NCI-H1417 treated with DMSO at 0.1 percent for 48 hours (cell line): ENCODE measurements around the gene TBX19.
"Not testable (repeated sequence)": the region's sequence is repeated elsewhere in the genome, so short reads cannot be mapped to it uniquely, and the experiment has no call there.

ENCODE experiments used
- DNase-seq: peaks from one replicate; lab custom pipeline; 2025; lab: John Stamatoyannopoulos, UW

The TBX19 gene

GRCh38 chr1:168320800-168321450 lies 40.2 kb downstream of the TBX19 start:
- no peak for DNase-seq

GRCh38 chr1:168321945-168322344 lies 41.3 kb downstream of the TBX19 start:
- DNase-seq, result no peak

DNA sequence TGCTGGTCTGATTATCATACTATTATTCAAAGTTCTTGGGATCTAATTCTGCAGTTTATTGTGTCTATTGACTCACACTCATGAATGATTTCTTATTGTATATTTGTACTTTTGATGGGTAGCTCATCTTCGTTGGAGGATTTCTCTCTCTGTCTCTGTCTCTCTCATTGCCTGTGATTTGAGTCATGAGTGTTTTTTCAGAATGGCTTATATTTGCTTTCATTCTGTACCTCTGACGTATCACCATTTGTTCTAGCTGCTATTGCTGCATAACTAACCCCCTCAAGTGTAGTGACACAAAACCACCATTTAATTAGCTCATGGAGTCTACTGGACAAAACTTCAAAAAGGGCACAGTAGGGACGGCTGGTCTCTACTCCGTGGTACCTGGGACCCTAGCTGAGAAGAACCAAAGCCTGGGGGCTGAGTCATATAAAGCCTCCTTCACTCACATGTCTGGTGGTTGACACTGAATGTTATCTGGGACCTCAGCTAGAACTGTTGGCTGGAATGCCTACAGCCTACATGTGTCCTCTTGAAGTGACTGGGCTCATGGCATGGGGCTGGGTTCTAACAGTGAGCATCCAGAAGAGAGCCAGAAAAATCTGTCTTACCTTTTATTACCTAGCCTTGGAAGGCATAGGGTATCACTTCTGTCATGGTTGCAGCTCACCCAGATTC lies 44.2 kb downstream of the TBX19 start:
- DNase-seq, result no peak

- DNase-seq, result no peak
These were observed 48.2 kb downstream of the TBX19 start for GRCh38 chr1:168328731-168329364.

- no peak for DNase-seq
These were observed 49.6 kb downstream of the TBX19 start for GRCh38 chr1:168330285-168330684.

DNA sequence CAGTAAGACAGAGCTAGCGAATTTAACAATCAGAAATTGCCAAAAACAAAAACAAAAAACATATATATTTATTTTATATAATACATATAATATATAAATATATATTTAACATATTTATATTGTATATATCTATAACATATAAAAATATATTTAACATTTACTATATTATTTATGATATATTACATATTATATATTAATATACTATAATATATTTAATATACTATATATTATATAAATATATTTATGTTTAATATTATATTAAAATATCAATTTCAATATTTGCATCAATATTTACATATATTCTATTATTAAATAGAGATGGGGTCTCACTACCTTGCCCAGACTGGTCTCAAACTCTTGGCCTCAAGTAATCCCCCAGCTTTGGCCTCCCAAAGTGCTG lies 50.9 kb downstream of the TBX19 start:
- DNase-seq, result no peak

DNA sequence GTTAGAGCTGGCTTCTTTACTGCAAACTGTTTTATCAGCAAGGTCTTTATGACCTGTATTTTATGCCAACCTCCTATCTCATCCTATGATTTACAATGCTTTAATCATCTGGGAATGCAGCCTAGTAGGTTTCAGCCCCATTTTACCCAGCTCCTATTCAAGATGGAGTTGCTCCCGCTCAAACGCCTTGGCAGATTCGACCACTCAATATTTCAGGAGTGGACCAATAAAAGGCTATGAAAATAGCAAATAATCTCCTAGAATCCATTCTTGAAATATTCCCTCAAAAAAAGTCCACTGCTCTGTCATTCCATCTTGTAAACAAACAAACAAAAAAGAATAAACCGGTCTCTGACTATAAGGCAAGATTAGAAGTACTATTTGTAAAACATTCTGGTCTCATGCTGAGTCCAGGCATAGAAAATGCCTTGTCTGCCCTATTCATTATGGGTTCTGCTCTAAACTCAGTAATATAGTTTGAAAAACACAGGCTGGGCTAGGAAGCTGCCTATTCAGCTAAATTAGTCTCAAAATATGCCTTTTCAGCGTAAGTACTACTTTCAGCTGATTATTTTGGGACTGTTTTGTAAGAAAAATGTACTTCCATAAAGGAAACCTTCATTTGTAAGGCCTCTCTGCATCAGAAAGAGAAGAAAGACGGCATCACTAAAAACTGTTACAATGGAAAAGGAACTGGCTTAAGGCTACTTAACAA lies 53.0 kb downstream of the TBX19 start:
- no peak for DNase-seq

- no peak for DNase-seq
These were observed 54.8 kb downstream of the TBX19 start for GRCh38 chr1:168335500-168335899.

GRCh38 chr1:168338589-168339503 lies 58.2 kb downstream of the TBX19 start:
- no peak for DNase-seq

- DNase-seq, result no peak
These were observed 60.3 kb downstream of the TBX19 start for GRCh38 chr1:168340781-168341482.

GRCh38 chr1:168341483-168341975 lies 60.9 kb downstream of the TBX19 start:
- no peak for DNase-seq

DNA sequence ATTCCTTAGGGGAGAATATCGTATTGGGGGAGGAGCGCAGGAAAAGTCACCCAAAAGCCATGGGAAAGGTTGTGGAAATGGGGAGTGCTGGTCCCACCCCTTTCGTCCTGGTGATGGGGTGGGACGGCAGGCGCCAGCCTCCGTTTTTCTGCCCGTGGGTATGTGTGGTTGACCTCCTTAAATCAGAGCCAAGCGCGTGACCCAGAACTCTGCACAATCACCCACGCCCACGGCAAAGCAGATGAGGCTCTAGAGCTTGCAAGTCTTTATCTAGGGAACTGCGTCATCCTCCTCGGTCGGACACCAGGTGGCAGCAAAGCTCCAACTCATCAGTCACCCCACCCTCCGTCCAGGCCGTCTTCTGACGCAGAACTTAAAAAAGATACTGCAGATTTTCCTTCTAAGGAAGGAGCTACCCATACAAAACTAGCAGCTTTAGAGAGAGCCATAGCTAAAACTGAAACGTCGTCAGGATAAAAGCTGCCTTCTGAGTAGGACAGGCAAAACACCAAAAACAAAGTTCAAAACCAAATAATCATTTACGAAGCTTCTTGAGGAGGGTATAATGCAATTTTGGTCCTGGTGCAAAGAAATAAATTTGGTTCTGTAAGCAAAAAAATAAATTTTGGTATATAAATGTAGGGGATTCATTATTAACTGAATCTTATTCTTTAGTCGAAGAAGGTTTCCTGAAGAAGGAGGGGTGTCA lies 62.0 kb downstream of the TBX19 start:
- peak; percentile 31 for DNase-seq

DNA sequence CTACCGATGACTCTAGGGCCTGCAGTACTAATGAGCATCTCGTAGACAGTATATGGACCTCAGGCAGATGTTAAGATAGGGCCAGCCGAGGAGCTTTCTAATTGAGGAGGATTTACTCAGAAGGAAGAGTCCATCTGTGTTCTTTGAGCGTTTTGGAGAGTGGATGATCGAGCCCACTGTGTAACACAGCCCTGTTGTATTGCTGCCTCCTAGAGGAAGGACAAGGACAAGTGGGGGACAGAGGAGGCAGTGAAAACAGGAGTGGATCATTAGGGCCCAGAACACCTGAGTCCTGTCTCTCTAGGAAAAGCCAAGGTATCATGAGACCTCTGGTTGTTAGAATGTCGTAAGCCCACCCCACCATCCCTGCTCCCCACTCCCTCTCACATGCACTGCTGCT lies 62.9 kb downstream of the TBX19 start:
- DNase-seq, result no peak

- no peak for DNase-seq
These were observed 63.8 kb downstream of the TBX19 start for GRCh38 chr1:168344517-168344916.

DNA sequence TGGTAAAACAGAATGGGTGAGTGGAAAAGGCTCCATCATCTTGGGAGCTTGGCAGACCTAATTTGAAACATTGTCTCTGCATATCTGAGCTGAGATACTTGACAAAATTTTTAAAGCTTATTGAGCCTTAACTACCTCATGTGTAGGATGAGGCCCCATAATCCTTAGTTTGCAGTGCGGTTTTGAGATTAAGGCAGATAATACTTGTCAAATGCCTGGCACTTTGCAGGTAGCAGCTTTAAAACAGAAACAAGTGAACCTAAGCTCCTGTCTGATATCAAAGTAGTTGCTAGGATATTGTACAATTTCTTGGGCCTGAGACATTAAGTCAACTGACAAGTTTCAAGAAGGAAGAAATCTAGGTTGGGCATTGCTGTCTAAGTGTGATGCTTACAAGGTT lies 65.3 kb downstream of the TBX19 start:
- DNase-seq, result no peak

DNA sequence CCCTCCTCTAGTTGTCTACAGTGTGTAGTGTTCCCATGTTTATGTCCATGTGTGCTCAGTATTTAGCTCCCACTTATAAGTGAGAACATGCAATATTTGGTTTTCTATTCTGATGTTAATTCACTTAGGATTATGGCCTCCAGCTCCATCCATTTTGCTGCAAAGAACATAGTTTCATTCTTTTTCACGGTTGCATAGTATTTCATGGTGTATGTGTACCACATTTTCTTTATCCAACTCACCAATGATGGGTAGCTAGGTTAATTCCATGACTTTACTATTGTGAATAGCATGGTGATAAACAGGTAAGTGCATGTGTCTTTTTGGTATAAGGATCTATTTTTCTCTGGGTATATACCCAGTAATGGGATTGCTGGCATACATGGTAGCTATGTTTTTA lies 67.0 kb downstream of the TBX19 start:
- DNase-seq, result no peak

GRCh38 chr1:168348146-168348709 lies 67.6 kb downstream of the TBX19 start:
- DNase-seq, result no peak

DNA sequence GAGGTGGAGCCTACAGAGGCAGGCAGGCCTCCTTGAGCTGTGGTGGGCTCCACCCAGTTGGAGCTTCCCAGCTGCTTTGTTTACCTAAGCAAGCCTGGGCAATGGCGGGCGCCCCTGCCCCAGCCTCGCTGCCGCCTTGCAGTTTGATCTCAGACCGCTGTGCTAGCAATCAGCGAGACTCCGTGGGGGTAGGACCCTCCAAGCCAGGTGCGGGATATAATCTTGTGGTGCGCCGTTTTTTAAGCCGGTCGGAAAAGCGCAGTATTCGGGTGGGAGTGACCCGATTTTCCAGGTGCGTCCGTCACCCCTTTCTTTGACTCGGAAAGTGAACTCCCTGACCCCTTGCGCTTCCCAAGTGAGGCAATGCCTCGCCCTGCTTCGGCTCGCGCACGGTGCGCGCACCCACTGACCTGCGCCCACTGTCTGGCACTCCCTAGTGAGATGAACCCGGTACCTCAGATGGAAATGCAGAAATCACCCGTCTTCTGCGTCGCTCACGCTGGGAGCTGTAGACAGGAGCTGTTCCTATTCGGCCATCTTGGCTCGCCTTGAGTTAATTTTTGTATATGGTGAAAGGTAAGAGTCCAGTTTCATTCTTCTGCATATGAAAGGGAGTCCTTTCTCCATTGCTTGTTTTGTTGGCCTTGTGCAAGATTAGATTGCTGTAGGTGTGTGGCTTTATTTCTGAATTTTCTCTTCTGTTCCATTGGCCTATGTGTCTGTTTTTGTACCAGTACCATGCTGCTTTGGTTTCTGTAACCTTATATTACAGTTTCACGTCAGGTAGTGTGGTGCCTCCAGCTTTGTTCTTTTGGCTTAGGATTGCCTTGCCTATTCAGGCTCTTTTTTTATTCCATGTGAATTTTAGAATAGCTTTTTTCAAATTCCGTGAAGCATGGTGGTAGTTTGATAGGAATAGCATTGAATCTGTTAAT lies 73.9 kb downstream of the TBX19 start:
- DNase-seq, result not testable (repeated sequence)
